ENCODE measurements around the gene SYCP1. TPM values are rescaled to one million over a fixed set of nuclear protein-coding genes. Genes with fewer than 3 reads are reported as not detected.
"Not testable (repeated sequence)": the region's sequence is repeated elsewhere in the genome, so short reads cannot be mapped to it uniquely, and the experiment has no call there.

SYCP1 gene
- total and polyA plus RNA-seq, 2 donors: 0.05 to 0.07 TPM

DNA sequence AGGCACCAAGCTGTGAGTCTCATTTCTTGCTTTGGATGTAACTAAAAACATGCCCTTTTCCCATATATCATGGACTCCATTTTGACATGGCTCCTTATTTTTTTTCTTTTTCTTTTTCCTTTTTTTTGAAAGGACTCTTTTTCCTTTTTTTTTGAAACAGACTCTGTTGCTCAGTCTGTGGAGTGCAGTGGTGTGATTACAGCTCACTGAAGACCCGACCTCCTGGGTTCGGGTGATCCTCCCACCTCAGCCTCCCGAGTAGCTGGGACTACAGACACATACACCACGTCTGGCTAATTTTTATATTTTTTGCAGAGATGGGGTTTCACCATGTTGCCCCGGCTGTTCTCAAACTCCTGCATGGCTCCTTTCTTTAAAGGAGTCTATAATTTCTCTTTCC lies 10.4 kb upstream of the SYCP1 start:
- Histone ChIP-seq H3K36me3 (ENCODE audit: control insufficient read depth in 2 of 2, insufficient read depth in 2 of 2, low read length in 1 of 2) (no peaks in the 10 kb centered on the region), H3K27me3 (ENCODE audit: control insufficient read depth in 2 of 2, insufficient read depth in 1 of 2, low read length in 1 of 2) (no peaks in the 10 kb centered on the region), H3K9me3 (ENCODE audit: control insufficient read depth in 2 of 2, insufficient read depth in 1 of 2, low read length in 1 of 2) (no peaks in the 10 kb centered on the region), H3K4me3 (ENCODE audit: low read length in 2 of 2) (no peak overlapping the region), H3K4me1 (ENCODE audit: control insufficient read depth in 2 of 2, insufficient read depth in 2 of 2, low read length in 2 of 2) (no peaks in the 10 kb centered on the region), H3K27ac (ENCODE audit: low read depth in 1 of 2, low read length in 1 of 2) (no peak overlapping the region)
- WGBS: 92% methylated on average over 5 of the region's 5 CpGs
- no peak for DNase-seq (ENCODE audit: low read depth in 6 of 9, low spot score in 9 of 9)

DNA sequence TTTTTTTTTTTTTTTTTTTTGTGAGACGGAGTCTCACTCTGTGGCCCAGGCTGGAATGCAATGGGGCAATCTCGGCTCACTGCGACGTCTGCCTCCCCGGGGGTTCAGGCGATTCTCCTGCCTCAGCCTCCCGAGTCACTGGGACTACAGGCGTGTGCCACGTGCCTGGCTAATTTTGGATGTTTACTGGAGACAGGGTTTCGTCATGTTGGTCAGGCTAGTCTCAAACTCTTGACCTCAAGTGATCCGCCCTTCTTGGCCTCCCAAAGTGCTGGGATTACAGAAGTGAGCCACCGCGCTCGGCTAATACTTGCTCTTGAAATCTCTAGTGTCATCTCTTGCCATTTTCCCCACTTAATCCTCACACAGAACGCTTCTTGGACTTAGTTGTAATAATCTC lies 1.1 kb upstream of the SYCP1 start:
- Histone ChIP-seq H3K36me3 (ENCODE audit: control insufficient read depth in 2 of 2, insufficient read depth in 2 of 2, low read length in 1 of 2) (no peaks in the 10 kb centered on the region), H3K27ac (ENCODE audit: low read depth in 1 of 2, low read length in 1 of 2) (no peak overlapping the region), H3K9me3 (ENCODE audit: control insufficient read depth in 2 of 2, insufficient read depth in 1 of 2, low read length in 1 of 2) (peaks cover 0 to 2% of the 10 kb centered on the region in 2 donors), H3K27me3 (ENCODE audit: control insufficient read depth in 2 of 2, insufficient read depth in 1 of 2, low read length in 1 of 2) (peaks cover 4 to 21% of the 10 kb centered on the region in 2 donors), H3K4me1 (ENCODE audit: control insufficient read depth in 2 of 2, insufficient read depth in 2 of 2, low read length in 2 of 2) (no peaks in the 10 kb centered on the region), H3K4me3 (ENCODE audit: low read length in 2 of 2) (no peak overlapping the region)
- DNase-seq (ENCODE audit: low read depth in 6 of 9, low spot score in 9 of 9): no peak
- 98% methylated on average over 15 of the region's 15 CpGs for WGBS

DNA sequence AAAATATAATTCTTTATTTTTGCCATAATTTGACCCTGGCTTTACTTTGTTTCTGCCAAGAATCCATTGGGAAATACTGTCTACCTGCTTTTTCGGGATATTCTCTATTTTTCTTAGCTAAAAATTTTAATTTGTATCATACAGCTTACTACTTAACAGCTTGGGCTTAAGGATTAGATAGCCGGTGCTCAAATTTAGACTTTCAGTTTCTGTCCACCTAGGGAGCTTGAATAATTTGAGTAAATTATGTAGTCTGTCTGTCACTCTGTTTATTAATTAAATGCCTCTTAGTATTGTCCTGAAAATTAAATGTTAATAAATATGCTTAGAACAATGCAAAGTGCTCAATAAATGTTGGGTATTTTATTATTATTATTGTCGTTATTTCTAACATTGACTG lies 6.7 kb downstream of the SYCP1 start:
- no peaks in the 10 kb centered on the region for H3K9me3 ChIP-seq (ENCODE audit: control insufficient read depth in 2 of 2, insufficient read depth in 1 of 2, low read length in 1 of 2)
- DNase-seq (ENCODE audit: low read depth in 6 of 9, low spot score in 9 of 9): no peak
- WGBS: 82% methylated on average over 3 of the region's 3 CpGs
- no peak overlapping the region for H3K4me3 ChIP-seq (ENCODE audit: low read length in 2 of 2)
- no peaks in the 10 kb centered on the region for H3K4me1 ChIP-seq (ENCODE audit: control insufficient read depth in 2 of 2, insufficient read depth in 2 of 2, low read length in 2 of 2)
- H3K27me3 ChIP-seq (ENCODE audit: control insufficient read depth in 2 of 2, insufficient read depth in 1 of 2, low read length in 1 of 2): peaks cover 0 to 3% of the 10 kb centered on the region in 2 donors
- H3K27ac ChIP-seq (ENCODE audit: low read depth in 1 of 2, low read length in 1 of 2): no peak overlapping the region
- H3K36me3 ChIP-seq (ENCODE audit: control insufficient read depth in 2 of 2, insufficient read depth in 2 of 2, low read length in 1 of 2): no peaks in the 10 kb centered on the region

DNA sequence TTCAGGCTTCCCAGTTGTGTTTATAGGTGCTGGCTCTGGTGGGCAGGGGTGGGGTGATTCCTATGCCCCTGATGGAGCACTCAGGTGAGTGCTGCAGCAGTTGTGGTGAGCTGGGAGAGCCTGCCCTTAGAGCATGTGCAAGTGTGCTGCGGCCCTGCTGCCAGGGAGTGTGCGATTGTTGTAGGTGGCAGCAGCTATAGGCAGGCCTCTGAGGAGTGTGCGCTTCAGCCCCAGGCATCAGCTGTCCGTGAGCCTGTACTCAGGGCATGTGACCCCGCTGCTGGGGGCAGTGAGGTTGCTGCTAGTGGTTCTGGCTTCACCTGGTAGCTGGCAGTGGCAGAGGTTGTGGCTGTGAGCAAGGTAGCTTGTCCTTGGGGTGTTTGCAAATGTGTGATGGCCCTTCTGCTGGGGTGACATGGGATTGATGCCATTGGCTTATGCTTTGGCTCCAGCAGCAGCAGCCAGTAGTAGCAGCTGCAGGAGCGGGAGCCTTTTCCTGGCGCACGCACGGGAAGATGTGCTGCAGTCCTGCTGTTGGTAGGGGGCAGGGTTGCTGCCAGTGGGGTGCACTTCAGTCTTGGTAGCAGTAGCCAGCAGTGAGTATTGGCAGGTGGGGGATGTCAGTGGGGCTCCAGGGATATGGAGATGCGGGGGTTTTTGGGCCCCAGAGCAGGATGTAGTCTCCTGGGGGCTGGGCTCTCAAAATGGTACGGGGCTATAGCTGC lies 37.7 kb downstream of the SYCP1 start:
- Histone ChIP-seq H3K27ac (ENCODE audit: low read depth in 1 of 2, low read length in 1 of 2) (no peak overlapping the region), H3K27me3 (ENCODE audit: control insufficient read depth in 2 of 2, insufficient read depth in 1 of 2, low read length in 1 of 2) (no peaks in the 10 kb centered on the region), H3K4me1 (ENCODE audit: control insufficient read depth in 2 of 2, insufficient read depth in 2 of 2, low read length in 2 of 2) (no peaks in the 10 kb centered on the region), H3K9me3 (ENCODE audit: control insufficient read depth in 2 of 2, insufficient read depth in 1 of 2, low read length in 1 of 2) (no peaks in the 10 kb centered on the region), H3K36me3 (ENCODE audit: control insufficient read depth in 2 of 2, insufficient read depth in 2 of 2, low read length in 1 of 2) (no peaks in the 10 kb centered on the region), H3K4me3 (ENCODE audit: low read length in 2 of 2) (no peak overlapping the region)
- WGBS: 94% methylated on average over 11 of the region's 11 CpGs
- no peak for DNase-seq (ENCODE audit: low read depth in 6 of 9, low spot score in 9 of 9)

DNA sequence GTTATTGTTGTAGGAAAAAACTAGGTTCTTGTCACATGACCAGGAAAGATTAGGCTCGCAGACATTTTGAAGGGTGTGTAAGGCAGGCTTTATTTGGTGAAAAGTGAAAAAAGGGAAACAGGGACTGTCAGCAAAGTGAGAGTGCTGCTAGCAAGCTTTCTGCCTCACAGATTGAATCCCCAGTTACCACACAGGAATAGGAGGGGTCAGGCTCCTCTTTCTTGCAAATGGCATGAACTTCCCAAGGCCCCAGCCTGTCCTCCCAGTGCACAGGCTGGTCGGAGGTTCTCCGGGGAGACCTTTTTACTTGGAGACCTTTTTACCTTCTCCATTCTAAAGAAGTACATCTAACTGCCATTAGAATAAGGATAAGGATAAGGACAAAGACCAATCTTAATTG lies 42.1 kb downstream of the SYCP1 start:
- no peak for DNase-seq (ENCODE audit: low read depth in 6 of 9, low spot score in 9 of 9)
- no peaks in the 10 kb centered on the region for H3K9me3 ChIP-seq (ENCODE audit: control insufficient read depth in 2 of 2, insufficient read depth in 1 of 2, low read length in 1 of 2)
- no peak overlapping the region for H3K4me3 ChIP-seq (ENCODE audit: low read length in 2 of 2)
- WGBS: 65% methylated on average over 3 of the region's 3 CpGs
- no peaks in the 10 kb centered on the region for H3K4me1 ChIP-seq (ENCODE audit: control insufficient read depth in 2 of 2, insufficient read depth in 2 of 2, low read length in 2 of 2)
- H3K27me3 ChIP-seq (ENCODE audit: control insufficient read depth in 2 of 2, insufficient read depth in 1 of 2, low read length in 1 of 2): no peaks in the 10 kb centered on the region
- H3K27ac ChIP-seq (ENCODE audit: low read depth in 1 of 2, low read length in 1 of 2): no peak overlapping the region
- no peaks in the 10 kb centered on the region for H3K36me3 ChIP-seq (ENCODE audit: control insufficient read depth in 2 of 2, insufficient read depth in 2 of 2, low read length in 1 of 2)

DNA sequence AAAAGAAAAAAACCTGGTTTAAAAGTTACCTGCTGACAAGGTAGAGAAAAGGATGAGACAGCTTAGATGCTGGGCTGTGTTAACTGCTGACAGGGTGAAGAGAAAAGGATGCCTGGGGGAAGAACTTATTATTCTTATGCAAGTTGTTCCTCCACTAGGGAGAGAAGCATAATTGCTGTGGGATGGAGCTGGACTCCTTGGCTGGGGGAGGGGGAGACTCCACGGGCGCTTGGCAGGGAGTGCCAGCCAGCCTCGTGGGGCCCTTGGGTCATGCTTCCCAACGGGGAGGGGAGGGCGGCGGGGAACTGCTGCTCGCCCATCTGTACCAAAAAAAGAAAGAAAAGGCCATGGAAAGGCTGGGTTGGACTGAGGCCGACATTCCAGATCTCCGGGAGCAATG lies 47.2 kb downstream of the SYCP1 start:
- no peak for DNase-seq (ENCODE audit: low read depth in 6 of 9, low spot score in 9 of 9)
- no peak overlapping the region for H3K27ac ChIP-seq (ENCODE audit: low read depth in 1 of 2, low read length in 1 of 2)
- no peaks in the 10 kb centered on the region for H3K4me1 ChIP-seq (ENCODE audit: control insufficient read depth in 2 of 2, insufficient read depth in 2 of 2, low read length in 2 of 2)
- H3K9me3 ChIP-seq (ENCODE audit: control insufficient read depth in 2 of 2, insufficient read depth in 1 of 2, low read length in 1 of 2): no peaks in the 10 kb centered on the region
- no peaks in the 10 kb centered on the region for H3K36me3 ChIP-seq (ENCODE audit: control insufficient read depth in 2 of 2, insufficient read depth in 2 of 2, low read length in 1 of 2)
- no peaks in the 10 kb centered on the region for H3K27me3 ChIP-seq (ENCODE audit: control insufficient read depth in 2 of 2, insufficient read depth in 1 of 2, low read length in 1 of 2)
- WGBS: 79% methylated on average over 9 of the region's 9 CpGs
- no peak overlapping the region for H3K4me3 ChIP-seq (ENCODE audit: low read length in 2 of 2)

DNA sequence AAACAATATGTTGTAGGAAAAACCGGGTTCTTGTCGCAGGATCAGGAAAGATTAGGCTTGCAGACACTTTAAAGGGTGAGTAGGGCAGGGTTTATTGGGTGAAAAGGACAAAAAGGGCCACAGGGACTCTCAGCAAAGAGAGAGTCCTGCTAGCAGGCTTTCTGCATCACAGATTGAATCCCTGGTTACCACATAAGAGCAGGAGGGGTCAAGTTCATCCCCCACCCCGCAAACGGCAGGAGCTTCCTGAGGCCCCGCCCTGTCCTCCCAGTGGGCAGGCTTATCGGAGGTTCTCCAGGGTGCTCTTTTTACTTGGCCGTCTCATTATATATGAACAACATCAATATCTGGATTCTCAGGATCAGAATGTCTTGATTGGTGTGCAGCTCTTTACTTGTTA lies 47.7 kb downstream of the SYCP1 start:
- H3K27ac ChIP-seq (ENCODE audit: low read depth in 1 of 2, low read length in 1 of 2): no peak overlapping the region
- H3K9me3 ChIP-seq (ENCODE audit: control insufficient read depth in 2 of 2, insufficient read depth in 1 of 2, low read length in 1 of 2): no peaks in the 10 kb centered on the region
- WGBS: 73% methylated on average over 7 of the region's 7 CpGs
- DNase-seq (ENCODE audit: low read depth in 6 of 9, low spot score in 9 of 9): no peak
- H3K36me3 ChIP-seq (ENCODE audit: control insufficient read depth in 2 of 2, insufficient read depth in 2 of 2, low read length in 1 of 2): no peaks in the 10 kb centered on the region
- no peaks in the 10 kb centered on the region for H3K27me3 ChIP-seq (ENCODE audit: control insufficient read depth in 2 of 2, insufficient read depth in 1 of 2, low read length in 1 of 2)
- H3K4me1 ChIP-seq (ENCODE audit: control insufficient read depth in 2 of 2, insufficient read depth in 2 of 2, low read length in 2 of 2): no peaks in the 10 kb centered on the region
- H3K4me3 ChIP-seq (ENCODE audit: low read length in 2 of 2): no peak overlapping the region

DNA sequence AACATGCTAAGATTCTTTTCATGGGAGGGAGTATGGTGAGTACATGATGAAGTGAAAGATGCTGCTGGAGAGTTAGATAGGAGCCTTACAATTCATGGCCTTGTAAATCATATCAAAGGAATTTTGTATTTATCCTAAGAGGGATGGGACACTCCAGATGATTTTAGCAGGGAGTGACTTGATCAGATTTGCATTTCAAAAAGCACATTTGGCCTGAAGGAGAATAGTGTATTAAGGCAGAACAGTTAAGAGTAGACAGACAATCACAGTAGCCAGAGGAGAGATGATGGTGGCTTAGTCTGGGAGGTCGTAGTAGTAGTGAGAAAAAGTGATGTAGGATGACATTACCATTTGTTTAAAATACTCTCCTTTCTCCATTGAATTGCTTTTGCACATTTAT lies 48.8 kb downstream of the SYCP1 start:
- WGBS: 93% methylated on average over 1 of the region's 1 CpG
- no peaks in the 10 kb centered on the region for H3K36me3 ChIP-seq (ENCODE audit: control insufficient read depth in 2 of 2, insufficient read depth in 2 of 2, low read length in 1 of 2)
- no peaks in the 10 kb centered on the region for H3K4me1 ChIP-seq (ENCODE audit: control insufficient read depth in 2 of 2, insufficient read depth in 2 of 2, low read length in 2 of 2)
- H3K9me3 ChIP-seq (ENCODE audit: control insufficient read depth in 2 of 2, insufficient read depth in 1 of 2, low read length in 1 of 2): no peaks in the 10 kb centered on the region
- no peaks in the 10 kb centered on the region for H3K27me3 ChIP-seq (ENCODE audit: control insufficient read depth in 2 of 2, insufficient read depth in 1 of 2, low read length in 1 of 2)
- no peak for DNase-seq (ENCODE audit: low read depth in 6 of 9, low spot score in 9 of 9)
- no peak overlapping the region for H3K4me3 ChIP-seq (ENCODE audit: low read length in 2 of 2)
- H3K27ac ChIP-seq (ENCODE audit: low read depth in 1 of 2, low read length in 1 of 2): no peak overlapping the region

DNA sequence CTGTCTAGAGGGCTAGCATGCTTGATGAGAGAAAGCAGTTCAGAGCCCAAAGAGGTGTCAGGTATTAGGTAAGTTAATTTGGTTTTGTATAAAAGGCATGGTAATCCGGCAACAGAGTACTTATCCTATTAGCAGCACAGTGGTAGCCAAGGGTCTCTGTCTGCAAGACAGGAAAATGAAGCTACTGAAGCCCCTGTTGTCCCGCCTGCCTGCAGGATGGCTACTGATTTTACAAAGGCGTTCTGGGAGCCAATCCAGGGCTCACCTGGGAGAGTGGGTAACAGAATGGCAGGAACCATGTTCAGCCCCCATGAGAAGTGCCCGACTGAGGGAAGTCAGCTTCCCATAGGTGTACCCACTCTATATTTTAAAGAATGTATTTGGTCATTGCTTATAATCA lies 61.1 kb downstream of the SYCP1 start:
- 91% methylated on average over 4 of the region's 4 CpGs for WGBS
- not testable (repeated sequence) for H3K4me3 ChIP-seq (ENCODE audit: low read length in 2 of 2); H3K4me1 ChIP-seq (ENCODE audit: control insufficient read depth in 2 of 2, insufficient read depth in 2 of 2, low read length in 2 of 2); H3K36me3 ChIP-seq (ENCODE audit: control insufficient read depth in 2 of 2, insufficient read depth in 2 of 2, low read length in 1 of 2); DNase-seq (ENCODE audit: low read depth in 6 of 9, low spot score in 9 of 9); H3K9me3 ChIP-seq (ENCODE audit: control insufficient read depth in 2 of 2, insufficient read depth in 1 of 2, low read length in 1 of 2); H3K27ac ChIP-seq (ENCODE audit: low read depth in 1 of 2, low read length in 1 of 2); H3K27me3 ChIP-seq (ENCODE audit: control insufficient read depth in 2 of 2, insufficient read depth in 1 of 2, low read length in 1 of 2)

DNA sequence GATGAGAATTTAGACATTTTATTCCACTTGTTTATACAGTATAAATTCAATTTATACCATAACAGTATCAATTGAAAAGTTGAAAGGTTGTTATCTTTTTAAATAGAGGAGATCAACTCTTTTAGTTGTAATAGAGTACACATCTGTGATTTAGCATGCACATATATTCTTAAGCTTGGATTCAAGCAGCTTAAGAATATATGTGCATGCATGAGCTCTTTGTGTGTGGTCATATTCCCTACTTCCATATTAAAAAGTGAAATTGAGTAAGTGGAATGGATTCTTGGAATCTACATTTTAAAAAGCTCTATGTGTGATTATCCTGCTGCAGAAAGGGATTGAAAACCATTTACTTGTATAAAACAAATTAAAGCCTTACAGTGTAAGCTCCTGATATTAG lies 71.9 kb downstream of the SYCP1 start:
- Histone ChIP-seq H3K4me1 (ENCODE audit: control insufficient read depth in 2 of 2, insufficient read depth in 2 of 2, low read length in 2 of 2) (no peaks in the 10 kb centered on the region), H3K27me3 (ENCODE audit: control insufficient read depth in 2 of 2, insufficient read depth in 1 of 2, low read length in 1 of 2) (no peaks in the 10 kb centered on the region)
- DNase-seq (ENCODE audit: low read depth in 6 of 9, low spot score in 9 of 9): no peak

More for the DNA sequence above, 71.9 kb downstream of the SYCP1 start:
- Histone ChIP-seq H3K9me3 (ENCODE audit: control insufficient read depth in 2 of 2, insufficient read depth in 1 of 2, low read length in 1 of 2) (no peaks in the 10 kb centered on the region), H3K27ac (ENCODE audit: low read depth in 1 of 2, low read length in 1 of 2) (no peak overlapping the region), H3K36me3 (ENCODE audit: control insufficient read depth in 2 of 2, insufficient read depth in 2 of 2, low read length in 1 of 2) (no peaks in the 10 kb centered on the region), H3K4me3 (ENCODE audit: low read length in 2 of 2) (no peak overlapping the region)
